Keratinocyte (primary cell): ENCODE results near the gene C10orf71. TPM values are rescaled to one million over a fixed set of nuclear protein-coding genes. Genes with fewer than 3 reads are reported as not detected.

Experiments
- DNase-seq: peaks from one replicate; pipeline ENCODE4 v3.0.0-alpha.2; 2011; ENCODE audit warnings: low read depth, missing footprints, low spot score
- FAIRE-seq: peaks from 2 replicates; lab custom pipeline; 2011; peaks lifted over from hg19 to GRCh38; lab: Jason Lieb, UNC
- H2AFZ ChIP-seq: 2 replicates; pipeline ENCODE4 v1.6.0; 2012; ENCODE audit warnings: low read length, control low read depth, inconsistent platforms; ENCODE audit not compliant: control insufficient read depth
- H3K27ac ChIP-seq: 2 replicates; pipeline ENCODE4 v1.5.1; 2011; ENCODE audit warnings: low read length; ENCODE audit not compliant: control insufficient read depth, insufficient read depth
- H3K27me3 ChIP-seq: 3 replicates; pipeline ENCODE4 v1.6.0; 2011; ENCODE audit warnings: low read length; ENCODE audit not compliant: control insufficient read depth, insufficient read depth; ENCODE audit errors: extremely low read depth
- H3K36me3 ChIP-seq, 2 experiments: 2 replicates in 1 of 2; 3 replicates in 1 of 2; pipeline ENCODE4 v1.5.1; 2011; ENCODE audit warnings: low read length in 2 of 2, mild to moderate bottlenecking in 1 of 2; ENCODE audit not compliant: control insufficient read depth in 2 of 2, insufficient read depth in 2 of 2; ENCODE audit errors: extremely low read depth in 1 of 2
- H3K4me1 ChIP-seq: 3 replicates; pipeline ENCODE4 v1.5.1; 2011; ENCODE audit warnings: low read length; ENCODE audit not compliant: control insufficient read depth, insufficient read depth; ENCODE audit errors: extremely low read depth
- H3K4me2 ChIP-seq: 3 replicates; pipeline ENCODE4 v1.6.0; 2011; ENCODE audit warnings: low read depth, low read length; ENCODE audit not compliant: control insufficient read depth, insufficient read depth; ENCODE audit errors: extremely low read depth
- H3K4me3 ChIP-seq, 3 experiments: fragments of 200-600 bp in 1 of 3; sonication (generic) in 1 of 3; 2 replicates in 2 of 3; 3 replicates in 1 of 3; pipeline ENCODE4 v1.5.1; 2011 to 2016; ENCODE audit warnings: low read length in 3 of 3, mild to moderate bottlenecking in 3 of 3, control low read depth in 2 of 3, inconsistent platforms in 1 of 3, low read depth in 1 of 3, mixed read lengths in 1 of 3, mixed run types in 1 of 3, moderate library complexity in 1 of 3; ENCODE audit not compliant: control insufficient read depth in 2 of 3, insufficient read depth in 2 of 3; ENCODE audit errors: extremely low read depth in 1 of 3
- H3K79me2 ChIP-seq: 2 replicates; pipeline ENCODE4 v1.6.0; 2012; ENCODE audit warnings: low read length; ENCODE audit not compliant: control insufficient read depth, insufficient read depth
- H3K9ac ChIP-seq: 3 replicates; pipeline ENCODE4 v1.6.0; 2011; ENCODE audit warnings: low read length; ENCODE audit not compliant: control insufficient read depth, insufficient read depth; ENCODE audit errors: extremely low read depth
- H3K9me1 ChIP-seq: 3 replicates; pipeline ENCODE4 v1.6.0; 2011; ENCODE audit warnings: low read length; ENCODE audit not compliant: control insufficient read depth, insufficient read depth; ENCODE audit errors: extremely low read depth
- H3K9me3 ChIP-seq: 2 replicates; pipeline ENCODE4 v1.5.1; 2012; ENCODE audit warnings: low read depth, low read length; ENCODE audit not compliant: control insufficient read depth
- H4K20me1 ChIP-seq: 3 replicates; pipeline ENCODE4 v1.6.0; 2011; ENCODE audit warnings: low read length; ENCODE audit not compliant: control insufficient read depth, insufficient read depth; ENCODE audit errors: extremely low read depth
- CTCF ChIP-seq, 3 experiments: IDR thresholded peaks in 1 of 3; conservative IDR thresholded peaks in 1 of 3; optimal IDR thresholded peaks in 1 of 3; 2 replicates in 2 of 3; 3 replicates in 1 of 3; pipeline versions ENCODE3 to v1.5.1; 2011; ENCODE audit warnings: low read length in 3 of 3, mild to moderate bottlenecking in 3 of 3, moderate library complexity in 2 of 3, control low read depth in 1 of 3, inconsistent platforms in 1 of 3; ENCODE audit not compliant: insufficient read depth in 2 of 3; ENCODE audit errors: extremely low read depth in 1 of 3
- EZH2 ChIP-seq: IDR thresholded peaks from one replicate; pipeline ENCODE4 v1.6.1; 2012; ENCODE audit warnings: inconsistent platforms, mild to moderate bottlenecking, low read length, moderate library complexity
- dilution Hi-C: fragments of 300-500 bp; cut with MboI; formaldehyde crosslinking; loops from one replicate; pipeline ENCODE4 v1.7.0; 2020; ENCODE audit warnings: low sequenced_read_pairs; ENCODE audit not compliant: extremely low pct_ligation_motif_present
- polyA plus RNA-seq, 5 experiments: library from polyadenylated mRNA; depleted of rRNA in 3 of 5; stranded (reverse) in 3 of 5; stranded (forward) in 1 of 5; unstranded in 1 of 5; fragments of >200 nt; gene quantifications; 1 replicate in 1 of 5; 2 replicates in 3 of 5; 3 replicates in 1 of 5; pipeline versions ENCODE4 v1.2.1 to v1.2.3, GENCODE V29; 2011 to 2012; ENCODE audit warnings: missing spikeins in 2 of 5, low read depth in 1 of 5, low replicate concordance in 1 of 5

The C10orf71 gene
- polyA plus RNA-seq, 1 donor (not counting 4 experiments of a cell fraction or from before 2014, with no cell fraction given) = not detected

GRCh38 chr10:49338604-49339003 lies 39.6 kb downstream of the C10orf71 start:
- Histone ChIP-seq H3K4me3 (no peak overlapping the region), H3K79me2 (no peaks in the 10 kb centered on the region), H3K9me1 (no peaks in the 10 kb centered on the region), H3K9ac (no peak overlapping the region), H3K27ac (no peak overlapping the region), H3K4me2 (no peak overlapping the region), H2AFZ (no peak overlapping the region), H3K9me3 (no peaks in the 10 kb centered on the region), H3K27me3 (no peaks in the 10 kb centered on the region), H4K20me1 (no peaks in the 10 kb centered on the region), H3K4me1 (no peaks in the 10 kb centered on the region), H3K36me3 (no peaks in the 10 kb centered on the region)
- DNase-seq = no peak
- dilution Hi-C loops = no loop called here
- no peak for TF ChIP-seq EZH2
- TF ChIP-seq CTCF (optimal IDR thresholded peaks at IDR 0.05 in 1 of 3, IDR thresholded peaks at IDR 0.05 in 1 of 3, conservative IDR thresholded peaks at IDR 0.05 in 1 of 3; ENCODE audit: extremely low read depth in 1 of 3, insufficient read depth in 2 of 3, low read length in 3 of 3) = no peak
- FAIRE-seq = no peak

- Histone ChIP-seq H2AFZ (no peak overlapping the region), H3K9me1 (no peaks in the 10 kb centered on the region), H3K27me3 (no peaks in the 10 kb centered on the region), H3K9me3 (no peaks in the 10 kb centered on the region), H3K9ac (no peak overlapping the region), H3K4me3 (no peak overlapping the region), H3K4me2 (no peak overlapping the region), H3K79me2 (no peaks in the 10 kb centered on the region), H3K27ac (no peak overlapping the region), H3K36me3 (no peaks in the 10 kb centered on the region), H3K4me1 (no peaks in the 10 kb centered on the region), H4K20me1 (no peaks in the 10 kb centered on the region)
- FAIRE-seq = no peak
- no peak for DNase-seq
- TF ChIP-seq CTCF (optimal IDR thresholded peaks at IDR 0.05 in 1 of 3, IDR thresholded peaks at IDR 0.05 in 1 of 3, conservative IDR thresholded peaks at IDR 0.05 in 1 of 3; ENCODE audit: extremely low read depth in 1 of 3, insufficient read depth in 2 of 3, low read length in 3 of 3) = no peak
- no peak for TF ChIP-seq EZH2
- dilution Hi-C loops = no loop called here
Observed at GRCh38 chr10:49344840-49345239, 45.9 kb downstream of the C10orf71 start.
